Stimulated activated CD4-positive, alpha-beta T cell treated with anti-CD3 and anti-CD28 coated beads, Interleukin-1b, Interleukin-23, amount 100 ng/mL, for 4 hours (primary cell): ENCODE results near the gene ANKS4B.

Source experiments
- DNase-seq, 2 donors: peaks; one replicate each; pipeline ENCODE4 v3.0.0-alpha.2; 2020; ENCODE audit warnings: low read depth in 2 of 2

Gene ANKS4B

GRCh38 chr16:21300309-21301167, 67.0 kb downstream of the ANKS4B start:
- DNase-seq: peak in 1 of 2 donors; percentile 36

GRCh38 chr16:21301168-21301894, 67.8 kb downstream of the ANKS4B start:
- DNase-seq: peak in 1 of 2 donors; percentile 35

- DNase-seq: no peak
Observed at GRCh38 chr16:21301895-21302291, 68.4 kb downstream of the ANKS4B start.

- DNase-seq: no peak
Observed at GRCh38 chr16:21302454-21302853, 69.0 kb downstream of the ANKS4B start.

GRCh38 chr16:21302898-21303528, 69.5 kb downstream of the ANKS4B start:
- DNase-seq: no peak
